ENCODE results near the gene RNU2-63P.
"Not testable (repeated sequence)": the region's sequence is repeated elsewhere in the genome, so short reads cannot be mapped to it uniquely, and the experiment has no call there.

GRCh38 chr2:87992569-87992968 is 23.8 kb downstream of the RNU2-63P start:
- TF ChIP-seq, protein P1, sequence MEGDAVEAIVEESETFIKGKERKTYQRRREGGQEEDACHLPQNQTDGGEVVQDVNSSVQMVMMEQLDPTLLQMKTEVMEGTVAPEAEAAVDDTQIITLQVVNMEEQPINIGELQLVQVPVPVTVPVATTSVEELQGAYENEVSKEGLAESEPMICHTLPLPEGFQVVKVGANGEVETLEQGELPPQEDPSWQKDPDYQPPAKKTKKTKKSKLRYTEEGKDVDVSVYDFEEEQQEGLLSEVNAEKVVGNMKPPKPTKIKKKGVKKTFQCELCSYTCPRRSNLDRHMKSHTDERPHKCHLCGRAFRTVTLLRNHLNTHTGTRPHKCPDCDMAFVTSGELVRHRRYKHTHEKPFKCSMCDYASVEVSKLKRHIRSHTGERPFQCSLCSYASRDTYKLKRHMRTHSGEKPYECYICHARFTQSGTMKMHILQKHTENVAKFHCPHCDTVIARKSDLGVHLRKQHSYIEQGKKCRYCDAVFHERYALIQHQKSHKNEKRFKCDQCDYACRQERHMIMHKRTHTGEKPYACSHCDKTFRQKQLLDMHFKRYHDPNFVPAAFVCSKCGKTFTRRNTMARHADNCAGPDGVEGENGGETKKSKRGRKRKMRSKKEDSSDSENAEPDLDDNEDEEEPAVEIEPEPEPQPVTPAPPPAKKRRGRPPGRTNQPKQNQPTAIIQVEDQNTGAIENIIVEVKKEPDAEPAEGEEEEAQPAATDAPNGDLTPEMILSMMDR (IDR thresholded peaks at IDR 0.05; ENCODE audit: control extremely low read depth in 1 of 3, insufficient read depth in 1 of 3, low read depth in 1 of 3, low read length in 3 of 3), result not testable (repeated sequence)
- not testable (repeated sequence) for TF ChIP-seq TEAD4 (IDR thresholded peaks at IDR 0.05; ENCODE audit: low read depth, low read length); SP1 (IDR thresholded peaks at IDR 0.05; ENCODE audit: low read depth, low read length); JUND (IDR thresholded peaks at IDR 0.05; ENCODE audit: low read length); RFX5 (IDR thresholded peaks at IDR 0.05; ENCODE audit: borderline replicate concordance, low read depth, low read length); PHF8 (conservative IDR thresholded peaks at IDR 0.05; ENCODE audit: low read depth, low read length); SIN3A (conservative IDR thresholded peaks at IDR 0.05 in 1 of 2, IDR thresholded peaks at IDR 0.05 in 1 of 2; ENCODE audit: low read depth in 1 of 2, low read length in 2 of 2); USF2 (IDR thresholded peaks at IDR 0.05; ENCODE audit: low read length); RXRA (IDR thresholded peaks at IDR 0.05; ENCODE audit: insufficient read depth, low read depth, low read length); POLR2A (IDR thresholded peaks at IDR 0.05; ENCODE audit: control extremely low read depth in 1 of 2, low read depth in 2 of 2, low read length in 2 of 2); RAD21 (IDR thresholded peaks at IDR 0.05 in 1 of 2, conservative IDR thresholded peaks at IDR 0.05 in 1 of 2; ENCODE audit: low read depth in 2 of 2, low read length in 2 of 2); TAF1 (IDR thresholded peaks at IDR 0.05; ENCODE audit: low read depth, low read length); RNF2 (IDR thresholded peaks at IDR 0.05; ENCODE audit: borderline replicate concordance, low read depth, low read length, missing control alignments, poor library complexity, severe bottlenecking); EP300 (IDR thresholded peaks at IDR 0.05; ENCODE audit: borderline replicate concordance in 1 of 2, low read depth in 2 of 2, low read length in 2 of 2)

Measured in H1 (cell line).